OCI-LY7 (cell line): ENCODE results near the gene TAS2R41. TPM values are rescaled to one million over a fixed set of nuclear protein-coding genes. Genes with fewer than 3 reads are reported as not detected.

Source experiments
- BruUV-seq: library from RNA; stranded (reverse); fragments of 400-500 nt; replicated peaks from 2 replicates; lab custom pipeline; 2021; lab: Mats Ljungman, UMichigan
- CTCF ChIA-PET: fragments of 300-600 bp; sonication (Branson Sonifier 250); formaldehyde crosslinking; loops from one replicate; lab custom pipeline; 2022; ENCODE audit warnings: antibody characterized with exemption; ENCODE audit not compliant: unreplicated experiment; lab: Charles Lee
- POLR2A ChIA-PET: fragments of 300-600 bp; sonication (Branson Sonifier 250); formaldehyde crosslinking; loops from one replicate; lab custom pipeline; 2022; ENCODE audit warnings: antibody characterized with exemption; lab: Charles Lee
- DNase-seq: peaks from one replicate; pipeline ENCODE4 v3.0.0-alpha.2; 2015; ENCODE audit warnings: low spot score
- H2AFZ ChIP-seq: fragments of 200-600 bp; sonication (generic), shearing (Covaris generic); 2 replicates; pipeline ENCODE4 v1.6.1; 2014; ENCODE audit warnings: mild to moderate bottlenecking, antibody characterized with exemption, low read length, moderate library complexity
- H3K27ac ChIP-seq: fragments of 200-600 bp; sonication (generic); 2 replicates; pipeline ENCODE4 v1.5.1; 2014; ENCODE audit warnings: mixed run types, low read depth, mild to moderate bottlenecking, moderate library complexity, low read length, inconsistent platforms; ENCODE audit not compliant: poor library complexity, severe bottlenecking
- H3K36me3 ChIP-seq: fragments of 200-600 bp; sonication (generic); 2 replicates; pipeline ENCODE4 v1.6.1; 2014; ENCODE audit warnings: mild to moderate bottlenecking, antibody characterized with exemption, low read length, moderate library complexity, mixed read lengths; ENCODE audit not compliant: insufficient read depth
- H3K4me1 ChIP-seq: fragments of 200-600 bp; sonication (generic); 2 replicates; pipeline ENCODE4 v1.5.1; 2014; ENCODE audit warnings: mild to moderate bottlenecking, low read length; ENCODE audit not compliant: insufficient read depth, poor library complexity, severe bottlenecking
- H3K4me2 ChIP-seq: fragments of 200-600 bp; sonication (generic); 2 replicates; pipeline ENCODE4 v1.6.1; 2014; ENCODE audit warnings: mild to moderate bottlenecking, low read length
- H3K4me3 ChIP-seq: fragments of 200-600 bp; sonication (generic); 2 replicates; pipeline ENCODE4 v1.5.1; 2014; ENCODE audit warnings: mild to moderate bottlenecking, low read depth, low read length; ENCODE audit not compliant: poor library complexity, severe bottlenecking
- H3K79me2 ChIP-seq: fragments of 200-600 bp; sonication (generic); 2 replicates; pipeline ENCODE4 v1.6.1; 2016; ENCODE audit warnings: low read depth, mild to moderate bottlenecking, low read length, moderate library complexity, mixed read lengths; ENCODE audit not compliant: insufficient read depth
- H3K9me2 ChIP-seq: fragments of 200-600 bp; sonication (generic); 2 replicates; pipeline ENCODE4 v1.6.1; 2016; ENCODE audit warnings: mild to moderate bottlenecking, low read length, mixed read lengths; ENCODE audit not compliant: insufficient read depth
- H3K9me3 ChIP-seq: fragments of 200-600 bp; sonication (generic); 2 replicates; pipeline ENCODE4 v1.6.1; 2014; ENCODE audit warnings: mild to moderate bottlenecking, mixed run types, low read length, mixed read lengths
- H4K20me1 ChIP-seq: fragments of 200-600 bp; sonication (generic); 2 replicates; pipeline ENCODE4 v1.6.1; 2014; ENCODE audit warnings: mild to moderate bottlenecking, antibody characterized with exemption, low read length, moderate library complexity, mixed read lengths; ENCODE audit not compliant: insufficient read depth
- EZH2phosphoT487 ChIP-seq: fragments of 200-600 bp; sonication (generic); IDR thresholded peaks from 2 replicates; pipeline ENCODE4 v1.6.1; 2018; ENCODE audit warnings: low read depth, borderline replicate concordance, mild to moderate bottlenecking, mixed run types, antibody characterized with exemption, low read length, moderate library complexity, mixed read lengths
- intact Hi-C: fragments of 100-400 bp; cut with micrococcal nuclease; formaldehyde crosslinking; loops from one replicate; pipeline ENCODE4 v1.10.0; 2022; ENCODE audit not compliant: unreplicated experiment
- total RNA-seq, 2 experiments: library from RNA; depleted of rRNA in 1 of 2; stranded (reverse); fragments of >200 nt in 1 of 2; shearing (Covaris generic) in 1 of 2; gene quantifications; 2 replicates each; pipeline ENCODE4 v1.2.3, GENCODE V29; 2014 to 2022
- TF ChIP-seq, protein P1 (sequence below): fragments of 200-600 bp; sonication (generic); conservative IDR thresholded peaks from 2 replicates; pipeline ENCODE4 v1.5.1; 2014; ENCODE audit warnings: mild to moderate bottlenecking, antibody characterized with exemption, low read length, moderate library complexity, mixed read lengths

The TAS2R41 gene
- total RNA-seq, 2 experiments from 2014 or later = not detected

DNA sequence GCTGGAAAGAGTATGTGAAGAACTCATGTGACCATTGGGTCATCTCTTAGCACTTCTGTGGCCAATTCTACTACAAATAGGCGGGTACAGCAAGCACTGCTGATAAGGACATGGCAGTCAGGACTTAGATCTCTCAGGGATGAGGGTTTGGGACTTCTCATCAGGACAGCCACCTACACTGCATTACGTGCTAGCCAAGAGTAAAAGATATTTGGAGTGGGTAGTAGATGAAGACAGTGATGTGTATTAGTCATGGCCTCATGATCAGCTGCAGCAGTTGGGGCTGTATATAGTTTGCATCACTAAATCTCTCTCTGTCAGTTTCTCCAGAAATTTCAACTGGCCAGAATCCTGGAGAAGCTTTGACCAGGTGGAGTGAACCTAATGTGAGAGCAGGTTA lies 25.2 kb upstream of the TAS2R41 start:
- Histone ChIP-seq H3K4me3 (no peak overlapping the region), H3K9me3 (no peaks in the 10 kb centered on the region), H3K4me2 (no peak overlapping the region), H3K9me2 (no peaks in the 10 kb centered on the region), H3K36me3 (no peaks in the 10 kb centered on the region), H3K79me2 (no peaks in the 10 kb centered on the region), H2AFZ (no peak overlapping the region), H4K20me1 (no peaks in the 10 kb centered on the region), H3K27ac (no peak overlapping the region), H3K4me1 (no peaks in the 10 kb centered on the region)
- CTCF ChIA-PET = no interaction called here
- no peak for DNase-seq
- BruUV-seq = no TSS peak
- POLR2A ChIA-PET = no interaction called here
- TF ChIP-seq, protein P1, sequence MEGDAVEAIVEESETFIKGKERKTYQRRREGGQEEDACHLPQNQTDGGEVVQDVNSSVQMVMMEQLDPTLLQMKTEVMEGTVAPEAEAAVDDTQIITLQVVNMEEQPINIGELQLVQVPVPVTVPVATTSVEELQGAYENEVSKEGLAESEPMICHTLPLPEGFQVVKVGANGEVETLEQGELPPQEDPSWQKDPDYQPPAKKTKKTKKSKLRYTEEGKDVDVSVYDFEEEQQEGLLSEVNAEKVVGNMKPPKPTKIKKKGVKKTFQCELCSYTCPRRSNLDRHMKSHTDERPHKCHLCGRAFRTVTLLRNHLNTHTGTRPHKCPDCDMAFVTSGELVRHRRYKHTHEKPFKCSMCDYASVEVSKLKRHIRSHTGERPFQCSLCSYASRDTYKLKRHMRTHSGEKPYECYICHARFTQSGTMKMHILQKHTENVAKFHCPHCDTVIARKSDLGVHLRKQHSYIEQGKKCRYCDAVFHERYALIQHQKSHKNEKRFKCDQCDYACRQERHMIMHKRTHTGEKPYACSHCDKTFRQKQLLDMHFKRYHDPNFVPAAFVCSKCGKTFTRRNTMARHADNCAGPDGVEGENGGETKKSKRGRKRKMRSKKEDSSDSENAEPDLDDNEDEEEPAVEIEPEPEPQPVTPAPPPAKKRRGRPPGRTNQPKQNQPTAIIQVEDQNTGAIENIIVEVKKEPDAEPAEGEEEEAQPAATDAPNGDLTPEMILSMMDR = no peak
- no peak for TF ChIP-seq EZH2phosphoT487
- intact Hi-C loops = no loop called here

- BruUV-seq = no TSS peak
- TF ChIP-seq, protein P1 = no peak
- no peak for TF ChIP-seq EZH2phosphoT487
- Histone ChIP-seq H2AFZ (no peak overlapping the region), H3K4me2 (no peak overlapping the region), H3K27ac (no peak overlapping the region), H4K20me1 (no peaks in the 10 kb centered on the region), H3K9me3 (no peaks in the 10 kb centered on the region), H3K36me3 (no peaks in the 10 kb centered on the region), H3K4me3 (no peak overlapping the region), H3K4me1 (no peaks in the 10 kb centered on the region), H3K79me2 (no peaks in the 10 kb centered on the region), H3K9me2 (no peaks in the 10 kb centered on the region)
- no peak for DNase-seq
- intact Hi-C loops = no loop called here
- POLR2A ChIA-PET = no interaction called here
- CTCF ChIA-PET = no interaction called here
Measured at GRCh38 chr7:143454091-143454680, 23.5 kb upstream of the TAS2R41 start.

- no peak overlapping the region for H3K27ac ChIP-seq
- BruUV-seq = no TSS peak
- no peaks in the 10 kb centered on the region for H3K79me2 ChIP-seq
- no peaks in the 10 kb centered on the region for H3K4me1 ChIP-seq
- intact Hi-C loops = no loop called here
- H3K36me3 ChIP-seq = no peaks in the 10 kb centered on the region
- POLR2A ChIA-PET = interaction anchor here (0.5 kb wide), 1 partner anchor 54 kb away, joined by 4 read pairs; no protein-coding TSS in a partner anchor
- no peak overlapping the region for H2AFZ ChIP-seq
- no peaks in the 10 kb centered on the region for H4K20me1 ChIP-seq
- no peak for DNase-seq
- CTCF ChIA-PET = no interaction called here
- no peak overlapping the region for H3K4me2 ChIP-seq
- H3K4me3 ChIP-seq = no peak overlapping the region
- TF ChIP-seq, protein P1 = no peak
- TF ChIP-seq EZH2phosphoT487 = no peak
- no peaks in the 10 kb centered on the region for H3K9me3 ChIP-seq
- H3K9me2 ChIP-seq = no peaks in the 10 kb centered on the region
Measured at GRCh38 chr7:143455491-143455890, 22.2 kb upstream of the TAS2R41 start.
